K562 (cell line): ENCODE data around the gene TAF9B. TPM values are rescaled to one million over a fixed set of nuclear protein-coding genes. Genes with fewer than 3 reads are reported as not detected.
"Not testable (repeated sequence)": the region's sequence is repeated elsewhere in the genome, so short reads cannot be mapped to it uniquely, and the experiment has no call there.

ENCODE experiments used
- ATAC-seq: fragments of 200-7000 bp; cut with Tn5 transposase; 3 replicates; pipeline ENCODE4 v1.9.1; 2020; ENCODE audit warnings: moderate library complexity
- BruUV-seq: library from RNA; stranded (reverse); fragments of 400-500 nt; replicated peaks from 2 replicates; lab custom pipeline; 2021; lab: Mats Ljungman, UMichigan
- CTCF ChIA-PET: fragments of 300-600 bp; formaldehyde crosslinking; extraction: SDS; loops from one replicate; lab custom pipeline; 2021; ENCODE audit warnings: low intra/inter-chr PET ratio; lab: Yijun Ruan, JAX
- POLR2A ChIA-PET: fragments of 300-600, 350-650 bp; sonication (Branson Sonifier 250); formaldehyde crosslinking; extraction: SDS; loops from one replicate; lab custom pipeline; 2021; ENCODE audit warnings: antibody characterized with exemption, inconsistent platforms; lab: Yijun Ruan, JAX
- DNase-seq, 4 experiments: peaks; one replicate each; pipeline versions ENCODE4 v3.0.0 to v3.0.0-alpha.2; 2011 to 2018; ENCODE audit warnings: low spot score in 3 of 4, mixed read lengths in 3 of 4; ENCODE audit errors: extremely low read depth in 1 of 4
- FAIRE-seq: peaks from 2 replicates; lab custom pipeline; 2011; peaks lifted over from hg19 to GRCh38; lab: Jason Lieb, UNC
- H2AFZ ChIP-seq: 2 replicates; pipeline ENCODE4 v1.6.0; 2011; ENCODE audit warnings: low read depth, low read length, control low read depth, inconsistent platforms
- H3K27ac ChIP-seq: fragments of 200-600 bp; 3 replicates; pipeline ENCODE4 v1.8.0; 2011; ENCODE audit warnings: low read depth, mild to moderate bottlenecking, control low read depth, inconsistent platforms, low read length, moderate library complexity, mixed read lengths; ENCODE audit errors: extremely low read depth
- H3K27me3 ChIP-seq, 2 experiments: fragments of 300-600 bp in 1 of 2; 2 replicates in 1 of 2; 3 replicates in 1 of 2; pipeline versions ENCODE4 v1.6.0 to v1.8.0; 2011; ENCODE audit warnings: inconsistent platforms in 2 of 2, low read length in 2 of 2, mild to moderate bottlenecking in 1 of 2, mixed read lengths in 1 of 2, moderate library complexity in 1 of 2; ENCODE audit not compliant: control insufficient read depth in 2 of 2, insufficient read depth in 2 of 2
- H3K36me3 ChIP-seq: fragments of 300-600 bp; 3 replicates; pipeline ENCODE4 v1.8.0; 2011; ENCODE audit warnings: mild to moderate bottlenecking, low read length, inconsistent platforms; ENCODE audit not compliant: control insufficient read depth, insufficient read depth
- H3K4me1 ChIP-seq, 2 experiments: fragments of 200-600 bp in 1 of 2; replicated peaks in 1 of 2; 2 replicates in 1 of 2; 3 replicates in 1 of 2; pipeline versions ENCODE4 v1.5.1 to v1.8.0; 2011; ENCODE audit warnings: inconsistent platforms in 2 of 2, low read length in 2 of 2, mild to moderate bottlenecking in 1 of 2, mixed read lengths in 1 of 2, moderate library complexity in 1 of 2; ENCODE audit not compliant: control insufficient read depth in 2 of 2, insufficient read depth in 2 of 2
- H3K4me2 ChIP-seq: 2 replicates; pipeline ENCODE4 v1.6.1; 2011; ENCODE audit warnings: low read length, control low read depth, inconsistent platforms, mixed read lengths; ENCODE audit not compliant: insufficient read depth
- H3K4me3 ChIP-seq: fragments of 200-600 bp; sonication (generic), shearing (Covaris generic); 2 replicates; pipeline ENCODE4 v1.5.1; 2016; ENCODE audit warnings: control low read depth, inconsistent platforms
- H3K79me2 ChIP-seq: fragments of 200-600 bp; 3 replicates; pipeline ENCODE4 v1.8.0; 2011; ENCODE audit warnings: low read length, inconsistent platforms; ENCODE audit not compliant: control insufficient read depth, insufficient read depth
- H3K9ac ChIP-seq, 2 experiments: 2 replicates each; pipeline versions ENCODE4 v1.6.0 to v1.6.1; 2011; ENCODE audit warnings: low read depth in 2 of 2, low read length in 2 of 2, control low read depth in 1 of 2, inconsistent platforms in 1 of 2, mild to moderate bottlenecking in 1 of 2, mixed read lengths in 1 of 2; ENCODE audit not compliant: insufficient read depth in 1 of 2
- H3K9me1 ChIP-seq: one replicate; pipeline ENCODE4 v1.6.0; 2011; ENCODE audit warnings: inconsistent platforms, mild to moderate bottlenecking, low read length, moderate library complexity; ENCODE audit not compliant: control insufficient read depth, insufficient read depth
- H3K9me3 ChIP-seq: replicated peaks from 2 replicates; pipeline ENCODE4 v1.5.1; 2011; ENCODE audit warnings: low read depth, low read length, inconsistent platforms; ENCODE audit not compliant: control insufficient read depth, insufficient read depth
- H4K20me1 ChIP-seq: replicated peaks from 2 replicates; pipeline ENCODE4 v1.6.1; 2011; ENCODE audit warnings: low read length, inconsistent platforms, mixed read lengths; ENCODE audit not compliant: control insufficient read depth, insufficient read depth
- ARID1B ChIP-seq: fragments of 450-650 bp; IDR thresholded peaks from 2 replicates; pipeline ENCODE4 v1.6.1; 2016; ENCODE audit warnings: antibody characterized with exemption, mild to moderate bottlenecking, inconsistent platforms
- CBFA2T2 ChIP-seq: fragments of 450-650 bp; conservative IDR thresholded peaks from 2 replicates; pipeline ENCODE4 v1.6.1; 2017; ENCODE audit warnings: mild to moderate bottlenecking
- CBFA2T3 ChIP-seq: fragments of 450-650 bp; IDR thresholded peaks from 2 replicates; pipeline ENCODE4 v1.6.1; 2017
- CTBP1 ChIP-seq: fragments of 450-650 bp; IDR thresholded peaks from 2 replicates; pipeline ENCODE4 v1.6.1; 2016; ENCODE audit warnings: borderline replicate concordance
- DPF2 ChIP-seq: fragments of 450-650 bp; IDR thresholded peaks from 2 replicates; pipeline ENCODE4 v1.6.1; 2016
- EP300 ChIP-seq: IDR thresholded peaks from 2 replicates; pipeline ENCODE4 v1.6.1; 2012; ENCODE audit warnings: low read length, improper control_type of control experiment
- HNRNPLL ChIP-seq: fragments of 200-400 bp; formaldehyde crosslinking; IDR thresholded peaks from 2 replicates; pipeline ENCODE4 v1.6.1; 2017; ENCODE audit warnings: low read length, low read depth, mild to moderate bottlenecking; ENCODE audit not compliant: poor library complexity, severe bottlenecking
- ILK ChIP-seq: fragments of 450-650 bp; IDR thresholded peaks from 2 replicates; pipeline ENCODE4 v1.6.1; 2016; ENCODE audit warnings: missing genetic modification characterization, low read depth, mild to moderate bottlenecking, missing compliant biosample characterization, moderate library complexity, borderline replicate concordance
- NCOR1 ChIP-seq: fragments of 450-650 bp; IDR thresholded peaks from 2 replicates; pipeline ENCODE4 v1.6.1; 2016; ENCODE audit warnings: mild to moderate bottlenecking, moderate library complexity
- RCOR1 ChIP-seq, 2 experiments: IDR thresholded peaks; 2 replicates each; pipeline ENCODE4 v1.6.1; 2012; ENCODE audit warnings: low read depth in 2 of 2, low read length in 2 of 2, borderline replicate concordance in 1 of 2, improper control_type of control experiment in 1 of 2
- SMARCA4 ChIP-seq: fragments of 450-650 bp; IDR thresholded peaks from 2 replicates; pipeline ENCODE4 v1.6.1; 2016
- SMARCE1 ChIP-seq: fragments of 450-650 bp; IDR thresholded peaks from 2 replicates; pipeline ENCODE4 v1.7.1; 2016; ENCODE audit warnings: mild to moderate bottlenecking
- SOX6 ChIP-seq: fragments of 450-650 bp; IDR thresholded peaks from 2 replicates; pipeline ENCODE4 v1.6.1; 2014; ENCODE audit warnings: mild to moderate bottlenecking
- SPI1 ChIP-seq: IDR thresholded peaks from 2 replicates; pipeline ENCODE4 v1.6.1; 2011; ENCODE audit warnings: low read depth, low read length, control low read depth, borderline replicate concordance
- TAL1 ChIP-seq: fragments of 450-650 bp; IDR thresholded peaks from 2 replicates; pipeline ENCODE4 v1.6.1; 2016; ENCODE audit warnings: mild to moderate bottlenecking
- TCF3 ChIP-seq: sonication (generic); formaldehyde crosslinking; IDR thresholded peaks from 2 replicates; pipeline ENCODE4 v1.4.0; 2020; ENCODE audit warnings: mild to moderate bottlenecking, missing genetic modification reagents
- TEAD4 ChIP-seq, 2 experiments: sonication (generic) in 1 of 2; formaldehyde crosslinking in 1 of 2; IDR thresholded peaks; 2 replicates each; pipeline versions ENCODE4 v1.6.1 to v1.8.0; 2012 to 2022; ENCODE audit warnings: borderline replicate concordance in 1 of 2, inconsistent platforms in 1 of 2, low read length in 1 of 2, mild to moderate bottlenecking in 1 of 2, missing genetic modification reagents in 1 of 2
- TRIM24 ChIP-seq, 2 experiments: fragments of 450-650 bp; IDR thresholded peaks; 2 replicates each; pipeline ENCODE4 v1.6.1; 2016
- ZEB2 ChIP-seq: fragments of 450-650 bp; IDR thresholded peaks from 2 replicates; pipeline ENCODE4 v1.6.1; 2016
- ZMIZ1 ChIP-seq, 2 experiments: fragments of 150-350 bp in 1 of 2; IDR thresholded peaks; 2 replicates each; pipeline ENCODE4 v1.6.1; 2012 to 2016; ENCODE audit warnings: low read depth in 2 of 2, low read length in 2 of 2, mild to moderate bottlenecking in 1 of 2, moderate library complexity in 1 of 2
- WGBS: fragments of 100-300 bp; shearing (Covaris generic); methylation state at CpG from one replicate; pipeline ENCODE4 v1.1.6; 2016; ENCODE audit warnings: low coverage, mixed read lengths; ENCODE audit not compliant: insufficient coverage; ENCODE audit errors: missing lambda C conversion rate; 5-methylcytosine and 5-hydroxymethylcytosine counted together
- in situ Hi-C: fragments of 300-500 bp; cut with MboI; formaldehyde crosslinking; loops from 4 replicates; pipeline ENCODE4 v1.15.0; 2018; ENCODE audit warnings: inconsistent platforms, mixed read lengths
- intact Hi-C: fragments of 100-400 bp; cut with micrococcal nuclease; formaldehyde crosslinking; loops from 2 replicates; pipeline ENCODE4 v1.14.2; 2022
- polyA plus RNA-seq, 8 experiments: library from polyadenylated mRNA; depleted of rRNA in 4 of 8; stranded (reverse) in 5 of 8; unstranded in 3 of 8; fragments of >200 nt; fragmentation: Nextera tagmentation in 2 of 8; fragmentation: Illumina TruSeq in 1 of 8; extraction: Ambion mirVana in 2 of 8; extraction: Trizol in 1 of 8; gene quantifications; 2 replicates each; pipeline versions ENCODE4 v1.2.1 to v1.2.3, GENCODE V29; 2011 to 2014; ENCODE audit warnings: inconsistent platforms in 1 of 8, missing spikeins in 1 of 8
- total RNA-seq, 7 experiments: library from RNA; depleted of rRNA in 6 of 7; stranded (reverse); fragments of >200 nt in 6 of 7; fragmentation: Illumina TruSeq in 2 of 7; extraction: Trizol in 2 of 7; gene quantifications; 2 replicates each; pipeline versions ENCODE4 v1.2.1 to v1.2.3, GENCODE V29; 2011 to 2021; ENCODE audit warnings: low replicate concordance in 1 of 7

The TAF9B gene
- total and polyA plus RNA-seq, 9 of the 15 experiments (the other 6 are each of a cell fraction or from before 2014, with no cell fraction given), result 10.9 to 42.1 (median 20.8) TPM

GRCh38 chrX:78165425-78165824, 26.0 kb upstream of the TAF9B start (continued):
- no peak for TF ChIP-seq ZMIZ1 (IDR thresholded peaks at IDR 0.05; ENCODE audit: low read depth in 2 of 2, low read length in 2 of 2)
- TF ChIP-seq ILK (tag), result no peak
- no peak for TF ChIP-seq HNRNPLL

- DNase-seq, result peak in 1 of 4 experiments; percentile 24
- BruUV-seq; CTCF ChIA-PET; H3K79me2 ChIP-seq; H3K9ac ChIP-seq; H2AFZ ChIP-seq; intact Hi-C loops; ATAC-seq; in situ Hi-C loops; H3K27me3 ChIP-seq; H3K9me1 ChIP-seq; H3K36me3 ChIP-seq; H4K20me1 ChIP-seq; H3K4me3 ChIP-seq; H3K27ac ChIP-seq; H3K9me3 ChIP-seq; H3K4me1 ChIP-seq; H3K4me2 ChIP-seq; FAIRE-seq; TF ChIP-seq TEAD4 (CRISPR knock-in tag; IDR thresholded peaks at IDR 0.05; ENCODE audit: borderline replicate concordance): not testable (repeated sequence)
- POLR2A ChIA-PET, result interaction anchor here (0.6 kb wide), 3 partner anchors 10 to 1321 kb away, joined by 3 read pairs; no protein-coding TSS in a partner anchor
- TF ChIP-seq TAL1 (peak; percentile 47), ZEB2 (peak; percentile 44; the same call in 1 of the 2 replicates), SMARCA4 (peak; percentile 56; the same call in 1 of the 2 replicates), DPF2 (peak; percentile 26; the same call in 1 of the 2 replicates), TEAD4 (IDR thresholded peaks at IDR 0.05; ENCODE audit: low read length) (peak; percentile 33; the same call in 1 of the 2 replicates), TRIM24 (IDR thresholded peaks at IDR 0.05) (peak in 1 of 2 experiments; percentile 30; a peak in 1 of 4 replicates), SMARCE1 (peak; percentile 45; the same call in 1 of the 2 replicates), RCOR1 (IDR thresholded peaks at IDR 0.05; ENCODE audit: borderline replicate concordance in 1 of 2, low read depth in 2 of 2, low read length in 2 of 2) (0 out of 4 replicates have a peak, but pooled peaks of 1 of the 2 experiments have one; percentile 29), NCOR1 (peak; percentile 29; the same call in 1 of the 2 replicates), EP300 (peak; percentile 56; the same call in 1 of the 2 replicates), SOX6 (peak; percentile 40; the same call in 1 of the 2 replicates), CTBP1 (peak; percentile 54; the same call in 1 of the 2 replicates), TCF3 (peak; percentile 64), ARID1B (peak; percentile 81), CBFA2T2 (peak; percentile 33), SPI1 (peak; percentile 45; the same call in 1 of the 2 replicates), CBFA2T3 (peak; percentile 67)
- 0% methylated on average over 4 of the region's 4 CpGs for WGBS
Observed at GRCh38 chrX:78163175-78163574, 23.7 kb upstream of the TAF9B start.
